ENCODE results near the gene PHIP. TPM values are rescaled to one million over a fixed set of nuclear protein-coding genes. Genes with fewer than 3 reads are reported as not detected.

The PHIP gene
- total and polyA plus RNA-seq, 2 experiments from 2014 or later = 48.0 to 65.4 TPM

- H3K4me1 Mint-ChIP-seq = peaks cover 2% of the 10 kb centered on the region; the same call in 2 of the 3 replicates
- no peaks in the 10 kb centered on the region for H3K36me3 Mint-ChIP-seq (ENCODE audit: low read depth)
- no peaks in the 10 kb centered on the region for H3K9me3 Mint-ChIP-seq
- no peak overlapping the region for H3K4me3 ChIP-seq
- H4K20me1 ChIP-seq (replicated peaks; ENCODE audit: insufficient read depth) = no peaks in the 10 kb centered on the region
- DNase-seq (ENCODE audit: low spot score) (no peak), ATAC-seq (no peak)
- no peaks in the 10 kb centered on the region for H3K4me1 ChIP-seq (ENCODE audit: insufficient read depth)
- H3K27ac Mint-ChIP-seq = no peak overlapping the region
- H3K4me3 Mint-ChIP-seq = no peak overlapping the region
- H3K79me2 ChIP-seq (replicated peaks; ENCODE audit: insufficient read depth) = no peaks in the 10 kb centered on the region
- no peaks in the 10 kb centered on the region for H3F3A ChIP-seq (replicated peaks; ENCODE audit: low read depth)
- no peak overlapping the region for H2AFZ ChIP-seq
- TF ChIP-seq REST (IDR thresholded peaks at IDR 0.05; ENCODE audit: unreplicated experiment) = no peak
- TF ChIP-seq ZNF114 (CRISPR knock-in tag; IDR thresholded peaks at IDR 0.05) = no peak
- no peak for TF ChIP-seq JUNB (IDR thresholded peaks at IDR 0.05; ENCODE audit: unreplicated experiment)
- no peak for TF ChIP-seq CREB1 (CRISPR knock-in tag; IDR thresholded peaks at IDR 0.05; ENCODE audit: low read depth)
- no peak for TF ChIP-seq ZNF331 (CRISPR knock-in tag; IDR thresholded peaks at IDR 0.05; ENCODE audit: low read depth)
- TF ChIP-seq, protein P1, sequence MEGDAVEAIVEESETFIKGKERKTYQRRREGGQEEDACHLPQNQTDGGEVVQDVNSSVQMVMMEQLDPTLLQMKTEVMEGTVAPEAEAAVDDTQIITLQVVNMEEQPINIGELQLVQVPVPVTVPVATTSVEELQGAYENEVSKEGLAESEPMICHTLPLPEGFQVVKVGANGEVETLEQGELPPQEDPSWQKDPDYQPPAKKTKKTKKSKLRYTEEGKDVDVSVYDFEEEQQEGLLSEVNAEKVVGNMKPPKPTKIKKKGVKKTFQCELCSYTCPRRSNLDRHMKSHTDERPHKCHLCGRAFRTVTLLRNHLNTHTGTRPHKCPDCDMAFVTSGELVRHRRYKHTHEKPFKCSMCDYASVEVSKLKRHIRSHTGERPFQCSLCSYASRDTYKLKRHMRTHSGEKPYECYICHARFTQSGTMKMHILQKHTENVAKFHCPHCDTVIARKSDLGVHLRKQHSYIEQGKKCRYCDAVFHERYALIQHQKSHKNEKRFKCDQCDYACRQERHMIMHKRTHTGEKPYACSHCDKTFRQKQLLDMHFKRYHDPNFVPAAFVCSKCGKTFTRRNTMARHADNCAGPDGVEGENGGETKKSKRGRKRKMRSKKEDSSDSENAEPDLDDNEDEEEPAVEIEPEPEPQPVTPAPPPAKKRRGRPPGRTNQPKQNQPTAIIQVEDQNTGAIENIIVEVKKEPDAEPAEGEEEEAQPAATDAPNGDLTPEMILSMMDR (conservative IDR thresholded peaks at IDR 0.05; ENCODE audit: low read depth in 2 of 2) = no peak
- TF ChIP-seq, protein P2, sequence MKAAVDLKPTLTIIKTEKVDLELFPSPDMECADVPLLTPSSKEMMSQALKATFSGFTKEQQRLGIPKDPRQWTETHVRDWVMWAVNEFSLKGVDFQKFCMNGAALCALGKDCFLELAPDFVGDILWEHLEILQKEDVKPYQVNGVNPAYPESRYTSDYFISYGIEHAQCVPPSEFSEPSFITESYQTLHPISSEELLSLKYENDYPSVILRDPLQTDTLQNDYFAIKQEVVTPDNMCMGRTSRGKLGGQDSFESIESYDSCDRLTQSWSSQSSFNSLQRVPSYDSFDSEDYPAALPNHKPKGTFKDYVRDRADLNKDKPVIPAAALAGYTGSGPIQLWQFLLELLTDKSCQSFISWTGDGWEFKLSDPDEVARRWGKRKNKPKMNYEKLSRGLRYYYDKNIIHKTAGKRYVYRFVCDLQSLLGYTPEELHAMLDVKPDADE (IDR thresholded peaks at IDR 0.05) = no peak
- TF ChIP-seq EZH2 (IDR thresholded peaks at IDR 0.05; ENCODE audit: low read depth, unreplicated experiment) = no peak
- TF ChIP-seq STAT1 (IDR thresholded peaks at IDR 0.05; ENCODE audit: unreplicated experiment) = no peak
- no peak for TF ChIP-seq EZH2phosphoT487 (IDR thresholded peaks at IDR 0.05; ENCODE audit: unreplicated experiment)
- TF ChIP-seq ZNF462 (CRISPR knock-in tag; IDR thresholded peaks at IDR 0.05) = no peak
- no peak for TF ChIP-seq POLR2AphosphoS5 (IDR thresholded peaks at IDR 0.05; ENCODE audit: low read depth)
- no peak for TF ChIP-seq NANOG (IDR thresholded peaks at IDR 0.05; ENCODE audit: borderline replicate concordance)
- no peak overlapping the region for H3K4me2 ChIP-seq
- no peak overlapping the region for H3K27ac ChIP-seq (ENCODE audit: low read depth)
- no peaks in the 10 kb centered on the region for H3K27me3 Mint-ChIP-seq (ENCODE audit: insufficient read depth, low read depth, poor library complexity)
- no peaks in the 10 kb centered on the region; the same call in 1 of the 2 replicates for H3K9me2 ChIP-seq (ENCODE audit: insufficient read depth)
- H3K27me3 ChIP-seq (ENCODE audit: insufficient read depth) = no peaks in the 10 kb centered on the region
- no peaks in the 10 kb centered on the region for H3K36me3 ChIP-seq (ENCODE audit: insufficient read depth)
These were observed 33.5 kb upstream of the PHIP start for GRCh38 chr6:79111549-79111948.
